HG02884 (cell line): ENCODE measurements around the gene FARSB.
A peak's percentile ranks its signal among the peaks of the same experiment; 100 is the strongest.
"Not testable (repeated sequence)": the region's sequence is repeated elsewhere in the genome, so short reads cannot be mapped to it uniquely, and the experiment has no call there.

Source experiments
- ATAC-seq: cut with Tn5 transposase; IDR thresholded peaks from one replicate; pipeline ENCODE4 v1.9.1; 2021; ENCODE audit warnings: mild to moderate bottlenecking, moderate library complexity; ENCODE audit not compliant: unreplicated experiment

FARSB gene

DNA sequence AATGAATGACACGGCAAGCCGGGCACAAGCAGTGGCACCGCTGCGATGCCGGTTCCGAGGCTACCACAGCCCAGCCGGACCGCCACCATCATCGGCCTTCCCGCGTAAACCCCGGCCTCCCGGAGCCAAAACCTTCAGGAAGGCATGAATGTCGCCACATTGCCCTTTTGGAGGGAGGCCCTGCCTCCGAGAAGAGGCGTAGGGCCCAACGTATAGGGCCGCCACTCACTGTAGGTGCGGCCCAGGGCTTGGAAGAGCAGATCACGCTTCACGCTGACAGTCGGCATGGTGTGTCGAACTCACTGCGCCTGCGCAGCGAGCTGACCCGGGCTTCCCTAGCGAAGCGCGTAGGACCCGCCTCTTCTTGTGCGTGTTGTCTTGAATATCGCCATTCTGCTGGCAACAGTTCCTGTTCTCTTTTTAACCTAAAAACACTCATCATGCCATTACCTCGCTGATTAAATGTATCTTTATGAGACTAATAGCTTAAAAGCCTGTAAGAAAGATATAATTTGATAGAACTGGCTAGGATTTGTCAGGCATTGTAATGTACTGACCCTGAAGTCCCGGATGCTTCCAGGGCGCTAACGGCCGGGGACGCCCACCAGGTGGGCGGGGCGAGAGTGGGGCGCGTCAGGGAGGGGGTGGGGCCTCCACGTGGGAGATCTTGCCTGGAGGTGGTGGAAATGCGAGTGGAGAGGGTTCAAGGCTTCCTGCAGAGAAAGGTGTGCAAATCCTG is at the start of gene FARSB:
TSS of gene FARSB (minus strand) at position 306 of the 739 bp plus-strand sequence. CDS start at position 287, 19 bp downstream.
- peak; percentile 81 for ATAC-seq

DNA sequence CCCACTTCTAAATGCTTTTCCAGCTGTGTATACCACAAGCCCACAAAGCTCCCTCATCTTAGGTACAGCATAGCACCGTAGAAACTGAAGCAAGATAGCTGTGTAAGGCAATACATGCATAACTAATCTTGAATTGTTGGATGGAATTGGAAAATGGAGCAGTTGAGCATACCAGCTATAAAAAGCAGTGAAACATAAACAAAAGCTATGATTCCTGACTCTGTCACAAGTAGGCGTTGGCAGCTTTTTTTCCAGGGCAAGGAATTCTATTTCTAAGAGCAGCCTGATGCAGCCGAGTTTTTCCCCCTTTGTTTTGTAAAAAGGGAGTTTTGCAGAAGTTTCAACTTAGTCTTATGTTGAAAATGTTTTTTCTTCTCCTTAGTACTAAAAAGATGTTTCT is 48.0 kb upstream of the FARSB start:
- ATAC-seq = no peak

DNA sequence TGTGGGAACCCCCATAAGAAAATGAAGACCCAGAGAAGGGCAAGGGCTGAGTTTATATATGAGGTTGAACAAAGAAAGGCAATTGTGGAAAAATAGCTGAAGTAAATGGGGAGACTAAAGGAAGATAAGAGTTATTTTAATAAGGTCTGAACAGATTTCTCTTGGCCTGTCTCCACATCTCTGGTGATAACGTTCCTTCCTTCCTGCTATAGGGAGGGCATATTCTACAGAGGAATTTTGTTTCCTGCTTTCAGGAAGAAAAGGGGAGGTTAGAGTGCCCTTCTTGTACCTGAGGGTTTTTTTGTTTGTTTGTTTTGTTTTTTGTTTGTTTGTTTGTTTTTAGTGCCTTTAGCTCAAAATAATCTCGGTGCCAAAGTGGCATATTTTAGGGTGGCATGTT is 47.2 kb upstream of the FARSB start:
- ATAC-seq = no peak

DNA sequence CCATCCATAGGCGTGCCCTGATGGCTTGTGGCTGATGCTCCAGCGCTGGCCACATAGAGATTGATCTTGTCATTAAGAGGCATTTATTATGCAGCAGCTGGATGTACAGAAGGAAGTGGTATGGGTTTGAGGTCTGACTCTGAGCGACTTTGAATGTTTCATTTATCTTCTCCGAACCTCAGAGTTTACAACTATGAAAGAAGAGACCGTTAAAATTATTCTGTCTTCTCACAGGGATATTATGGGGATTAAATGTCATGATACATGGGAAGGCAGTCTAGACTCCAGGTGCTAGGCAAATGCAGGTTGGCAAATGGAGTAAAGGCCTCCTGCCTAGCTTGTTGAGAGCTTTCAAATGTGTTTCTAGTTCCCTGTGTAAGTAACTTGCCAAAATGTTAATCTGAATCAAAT is 45.8 kb upstream of the FARSB start:
- ATAC-seq = no peak

DNA sequence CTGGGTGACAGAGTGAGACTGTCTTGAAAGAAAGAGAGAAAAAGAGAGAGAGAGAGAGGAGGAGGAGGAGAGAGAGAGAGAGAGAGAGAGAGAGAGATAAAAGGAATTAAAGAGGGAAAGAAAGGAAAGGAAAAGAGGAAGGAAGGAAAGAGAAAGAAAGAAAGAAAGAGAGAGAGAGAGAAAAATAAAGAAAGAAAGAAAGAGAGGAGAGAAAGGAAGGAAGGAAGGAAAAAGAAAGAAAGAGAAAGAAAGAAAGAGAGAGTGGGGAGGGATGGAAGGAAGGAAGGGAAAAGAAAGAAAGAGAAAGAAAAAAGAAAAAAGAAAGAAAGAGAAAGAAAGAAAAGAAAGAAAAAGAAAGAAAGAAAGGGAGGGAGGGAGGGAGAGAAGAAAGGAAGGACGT is 45.3 kb upstream of the FARSB start:
- no peak for ATAC-seq

DNA sequence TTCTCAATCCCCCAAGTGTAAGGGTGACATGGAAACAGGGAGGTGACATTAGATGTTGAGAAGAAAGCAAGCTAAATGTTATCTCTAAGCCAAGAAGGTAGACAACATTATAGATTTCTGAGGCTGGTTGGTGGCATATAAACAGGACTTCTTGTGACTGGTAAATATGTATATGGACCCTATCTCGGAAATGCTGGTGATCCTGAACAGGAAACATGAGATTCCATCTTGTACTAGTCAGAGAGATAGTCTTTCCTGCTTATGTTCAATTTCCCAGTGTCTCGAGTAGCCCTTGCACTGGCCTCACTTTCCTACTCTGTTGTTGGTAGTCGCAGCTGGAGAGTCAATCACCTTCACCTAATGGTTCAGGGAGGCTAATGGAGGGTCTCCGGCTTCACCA is 42.4 kb upstream of the FARSB start:
- ATAC-seq = no peak

DNA sequence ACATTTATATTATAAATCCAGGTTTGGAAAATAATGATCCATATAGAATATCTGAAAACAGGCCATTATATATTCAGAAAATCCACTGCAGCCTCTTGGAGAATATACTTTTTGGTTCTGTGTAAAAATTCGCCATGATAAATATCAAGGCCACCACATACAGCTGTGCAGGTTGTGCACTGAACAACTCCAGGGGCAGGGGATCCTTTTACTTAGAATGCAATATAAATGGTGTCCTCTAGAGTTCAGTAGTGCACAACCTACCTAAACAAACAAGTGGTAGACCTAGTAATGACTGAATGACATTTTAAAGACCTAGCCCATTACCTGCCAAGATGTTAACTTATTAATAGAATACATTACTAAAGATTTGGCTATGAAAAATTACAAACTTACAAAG is 37.9 kb upstream of the FARSB start:
- peak; percentile 65 for ATAC-seq

DNA sequence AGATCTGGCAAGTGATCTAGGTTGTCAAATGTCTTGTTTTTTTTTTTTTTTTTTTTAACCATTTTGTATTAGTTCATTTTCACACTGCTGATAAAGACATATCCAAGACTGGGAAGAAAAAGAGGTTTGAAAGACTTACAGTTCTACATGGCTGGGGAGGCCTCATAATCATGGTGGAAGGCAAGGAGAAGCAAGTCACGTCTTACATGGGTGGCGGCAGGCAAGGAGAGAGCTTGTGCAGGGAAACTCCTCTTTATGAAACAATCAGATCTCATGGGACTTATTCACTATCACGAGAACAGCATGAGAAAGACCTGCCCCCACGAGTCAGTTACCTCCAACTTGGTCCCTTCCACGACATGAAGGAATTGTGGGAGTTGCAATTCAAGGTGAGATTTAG is 37.5 kb upstream of the FARSB start:
- not testable (repeated sequence) for ATAC-seq

DNA sequence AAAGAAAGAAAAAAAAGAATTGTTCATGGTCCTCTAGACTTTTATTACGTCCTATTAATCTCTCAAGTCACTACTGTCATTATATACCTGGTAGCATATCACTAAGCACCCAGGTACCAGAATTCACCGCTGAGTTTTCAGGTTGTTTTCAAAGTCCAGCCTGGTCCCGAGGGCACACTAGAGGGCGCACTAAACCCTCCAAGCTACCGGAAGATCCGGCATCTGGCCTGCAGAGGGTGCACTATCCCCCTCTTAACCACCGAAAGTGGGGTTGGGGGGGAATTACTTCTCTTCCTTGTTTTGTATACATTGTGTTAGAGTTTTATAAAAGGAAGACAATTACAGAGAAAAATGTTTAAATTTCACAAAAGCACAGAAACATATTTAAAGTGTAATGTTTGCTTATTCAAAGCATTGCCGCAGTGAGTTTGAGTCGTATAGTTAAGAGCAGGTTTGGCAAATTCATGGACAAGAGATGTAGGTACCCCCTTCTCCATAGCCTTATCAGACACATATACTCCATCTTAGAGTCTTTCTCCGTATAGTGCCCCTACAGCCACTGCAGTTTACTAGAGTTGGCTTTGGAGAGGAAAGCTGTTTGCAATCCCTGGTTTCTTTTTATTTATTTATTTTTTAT is 34.8 kb upstream of the FARSB start:
- peak; percentile 91 for ATAC-seq

DNA sequence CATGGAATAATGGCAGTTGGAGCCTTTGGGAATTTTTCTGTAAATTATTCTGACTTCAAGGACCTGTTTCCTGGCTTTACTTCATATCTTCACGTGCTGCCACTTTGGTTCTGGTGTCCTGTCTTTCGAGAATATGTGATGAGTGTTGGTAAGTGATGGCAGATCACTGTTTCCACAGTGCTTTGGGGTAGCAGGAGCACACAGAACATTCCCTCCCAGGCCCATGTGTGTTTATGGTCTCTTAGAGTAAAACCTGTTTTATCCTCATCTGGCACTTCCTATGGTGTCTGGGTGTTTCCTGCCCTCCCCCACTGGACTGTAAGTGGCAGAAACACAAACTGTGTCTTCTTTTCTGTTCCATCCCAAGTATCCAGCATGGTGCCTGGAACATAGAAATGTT is 33.4 kb upstream of the FARSB start:
- no peak for ATAC-seq

DNA sequence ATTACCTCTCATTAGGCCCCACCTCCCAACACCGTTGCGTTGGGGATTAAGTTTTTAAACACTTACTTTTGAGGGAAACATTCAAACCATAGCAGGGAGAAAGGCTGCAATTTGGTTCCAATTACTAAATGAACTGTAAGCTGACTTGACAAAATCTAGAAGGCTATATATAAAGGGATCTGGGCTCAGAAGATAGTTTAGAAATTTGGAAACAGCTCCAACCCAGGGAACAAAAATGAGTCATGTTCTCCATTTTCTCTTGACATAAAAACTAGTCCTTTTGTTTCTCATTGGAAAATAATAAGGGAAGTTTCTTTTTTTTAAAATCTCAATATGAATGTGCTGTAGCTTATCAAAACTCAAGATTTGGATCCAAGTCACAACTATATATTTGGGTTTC is 33.0 kb upstream of the FARSB start:
- no peak for ATAC-seq

DNA sequence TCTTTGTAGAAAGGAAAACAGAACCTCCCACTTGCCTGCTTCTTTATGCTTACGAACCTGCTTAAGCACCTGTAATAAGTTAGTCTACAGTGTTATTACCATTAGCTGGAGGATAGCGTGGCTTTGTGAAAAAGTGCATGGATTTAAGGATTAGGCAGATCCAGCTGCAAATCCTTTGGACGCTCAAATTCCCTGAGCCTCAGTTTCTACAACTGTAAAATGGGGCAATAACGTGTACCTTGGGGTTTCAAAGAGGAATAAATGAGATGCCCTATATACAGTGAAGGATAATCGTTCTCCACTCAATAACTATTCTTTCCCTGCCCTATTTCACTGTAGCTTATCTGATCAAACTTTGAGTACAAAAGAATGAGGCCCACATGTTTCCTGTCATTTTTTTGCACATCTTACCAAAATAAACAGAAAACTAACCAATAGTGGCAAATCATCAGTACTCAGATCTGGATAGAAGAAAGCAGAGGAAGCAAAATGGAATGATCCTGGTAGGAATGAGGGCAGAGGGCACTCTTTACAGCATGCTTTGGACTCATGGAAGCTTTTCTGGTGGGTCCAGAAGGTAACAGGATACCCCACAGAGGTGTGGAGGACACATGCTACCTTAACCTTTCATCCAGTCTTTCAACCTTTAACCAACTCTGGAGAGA is 30.3 kb upstream of the FARSB start:
- no peak for ATAC-seq

DNA sequence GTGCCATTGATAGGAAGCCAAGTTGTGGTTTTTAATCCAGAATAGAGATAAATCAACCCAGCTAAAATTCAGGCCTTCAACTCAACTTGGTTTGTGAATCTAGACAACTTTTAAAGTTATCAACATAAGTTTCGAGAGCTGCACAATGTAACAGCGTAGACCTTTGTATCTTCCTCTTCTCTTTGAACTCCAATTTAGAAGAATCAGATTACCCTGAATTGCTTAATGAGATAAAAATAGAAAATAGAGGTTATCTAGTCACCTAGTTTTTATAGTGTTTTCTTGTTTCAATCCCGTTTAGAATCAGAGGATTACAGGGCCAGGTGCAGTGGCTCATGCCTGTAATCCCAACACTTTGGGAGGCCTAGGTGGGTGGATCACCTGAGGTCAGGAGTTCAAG is 27.9 kb upstream of the FARSB start:
- ATAC-seq = no peak

DNA sequence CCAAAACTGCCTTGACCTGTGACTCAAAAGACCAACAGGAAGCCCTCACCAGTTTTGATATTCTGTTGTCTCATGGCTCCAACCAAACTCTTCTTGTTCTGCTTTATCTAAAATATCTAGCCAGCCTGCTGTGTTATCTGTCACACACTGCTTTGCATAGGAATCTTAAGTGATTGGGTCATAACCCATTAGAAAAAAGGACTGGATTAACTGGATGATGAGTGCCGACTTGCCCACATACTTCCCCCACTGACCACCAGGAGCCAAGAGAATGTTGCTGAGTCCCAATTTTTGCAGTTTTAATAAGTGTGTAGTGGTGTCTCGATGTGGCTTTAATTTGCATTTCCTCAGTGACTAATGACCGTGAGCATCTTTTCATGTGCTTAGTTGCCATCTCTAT is 22.1 kb upstream of the FARSB start:
- ATAC-seq = no peak

DNA sequence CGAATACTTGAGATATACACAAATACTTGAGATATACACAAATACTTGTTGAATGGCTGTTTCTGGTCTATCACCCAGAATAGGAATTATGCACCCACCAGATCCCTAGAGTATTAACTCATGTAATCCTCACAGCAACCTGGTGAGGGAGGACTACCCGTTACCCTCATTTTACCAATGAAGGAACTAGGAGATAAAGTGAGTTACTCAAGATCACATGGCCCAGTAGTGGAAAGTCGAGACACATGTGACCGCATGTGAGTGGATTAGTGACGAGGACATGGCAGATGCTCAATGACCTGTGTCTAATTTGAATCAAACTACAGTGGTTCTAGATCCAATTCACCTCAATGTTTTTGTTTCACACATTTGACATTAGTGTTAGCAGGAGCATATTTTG is 18.0 kb upstream of the FARSB start:
- ATAC-seq = no peak

DNA sequence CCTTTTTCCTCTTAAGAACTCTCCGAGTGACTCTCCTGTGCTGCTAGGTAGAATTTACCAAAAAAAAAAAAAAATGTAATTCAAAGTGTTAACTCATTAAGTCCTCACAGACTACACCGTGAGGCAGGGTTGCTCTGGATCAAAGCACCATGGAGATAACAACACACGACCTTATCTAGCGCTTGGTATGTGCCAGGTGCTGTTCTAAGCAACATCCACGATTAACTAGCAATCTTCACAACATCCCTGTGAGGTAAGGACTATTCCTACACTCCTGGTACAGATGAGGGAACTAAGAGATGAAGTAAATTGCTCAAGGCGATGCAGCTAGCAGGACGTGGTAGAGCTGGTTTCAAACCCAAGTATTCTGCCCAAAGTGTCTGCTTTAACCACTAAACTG is 17.4 kb upstream of the FARSB start:
- ATAC-seq = no peak

DNA sequence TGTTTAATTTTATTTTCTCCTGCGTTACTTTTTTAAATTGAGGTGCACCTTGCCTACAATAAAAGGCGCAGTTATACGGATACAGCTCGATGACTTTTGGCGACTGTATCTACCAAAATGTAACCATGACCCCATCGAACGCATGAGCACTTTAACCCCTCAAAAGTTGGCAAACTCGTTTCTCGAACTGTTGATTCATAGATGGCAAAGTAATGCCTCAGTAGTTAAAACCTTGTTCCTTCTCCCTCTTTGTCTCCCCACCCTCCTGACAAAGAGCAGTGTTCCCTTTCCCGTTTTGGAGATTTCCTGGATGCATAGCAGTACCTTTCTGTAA is 16.1 kb upstream of the FARSB start:
- no peak for ATAC-seq

DNA sequence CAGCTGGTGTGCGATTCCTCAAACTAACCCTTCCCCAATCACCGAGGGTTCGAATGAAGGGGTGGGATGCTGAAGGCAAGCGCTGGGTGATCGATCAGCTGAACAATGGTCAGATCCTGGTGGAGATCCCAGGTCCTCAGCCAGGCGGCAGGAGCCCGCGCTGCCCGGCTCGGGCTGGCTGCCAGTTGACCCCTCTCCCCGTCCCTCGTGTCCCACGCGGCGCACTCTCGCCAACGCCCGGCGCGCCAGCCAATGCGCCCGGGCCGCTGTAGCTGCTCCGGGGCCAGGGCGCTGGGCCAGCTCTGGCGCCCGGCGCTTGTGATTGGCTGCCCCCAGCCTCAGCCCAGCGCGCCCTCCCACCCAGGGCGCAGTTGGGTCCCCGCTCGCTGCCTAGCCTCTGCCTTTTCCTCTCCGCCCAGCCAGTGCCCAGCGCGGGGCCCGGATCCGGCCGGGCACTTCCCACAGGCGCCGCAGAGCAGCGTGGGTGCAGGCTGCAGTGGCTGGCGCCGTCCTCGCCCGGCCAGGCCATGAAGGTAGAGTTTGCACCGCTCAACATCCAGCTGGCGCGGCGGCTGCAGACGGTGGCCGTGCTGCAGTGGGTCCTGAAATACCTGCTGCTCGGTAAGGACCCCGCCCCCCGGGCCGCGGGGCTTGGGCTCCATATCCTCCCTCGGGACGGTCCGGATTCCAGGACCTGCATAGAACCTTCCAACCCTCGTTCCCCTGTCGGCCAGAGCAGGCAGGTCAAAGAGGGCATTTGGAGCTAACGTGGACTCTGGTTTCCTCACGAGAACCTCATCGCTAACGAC is 15.6 kb upstream of the FARSB start, which contains the start of gene MOGAT1:
TSS of gene MOGAT1 (plus strand) at position 400 of the 809 bp plus-strand sequence. CDS start at position 528, 128 bp downstream.
- peak; percentile 49 for ATAC-seq

DNA sequence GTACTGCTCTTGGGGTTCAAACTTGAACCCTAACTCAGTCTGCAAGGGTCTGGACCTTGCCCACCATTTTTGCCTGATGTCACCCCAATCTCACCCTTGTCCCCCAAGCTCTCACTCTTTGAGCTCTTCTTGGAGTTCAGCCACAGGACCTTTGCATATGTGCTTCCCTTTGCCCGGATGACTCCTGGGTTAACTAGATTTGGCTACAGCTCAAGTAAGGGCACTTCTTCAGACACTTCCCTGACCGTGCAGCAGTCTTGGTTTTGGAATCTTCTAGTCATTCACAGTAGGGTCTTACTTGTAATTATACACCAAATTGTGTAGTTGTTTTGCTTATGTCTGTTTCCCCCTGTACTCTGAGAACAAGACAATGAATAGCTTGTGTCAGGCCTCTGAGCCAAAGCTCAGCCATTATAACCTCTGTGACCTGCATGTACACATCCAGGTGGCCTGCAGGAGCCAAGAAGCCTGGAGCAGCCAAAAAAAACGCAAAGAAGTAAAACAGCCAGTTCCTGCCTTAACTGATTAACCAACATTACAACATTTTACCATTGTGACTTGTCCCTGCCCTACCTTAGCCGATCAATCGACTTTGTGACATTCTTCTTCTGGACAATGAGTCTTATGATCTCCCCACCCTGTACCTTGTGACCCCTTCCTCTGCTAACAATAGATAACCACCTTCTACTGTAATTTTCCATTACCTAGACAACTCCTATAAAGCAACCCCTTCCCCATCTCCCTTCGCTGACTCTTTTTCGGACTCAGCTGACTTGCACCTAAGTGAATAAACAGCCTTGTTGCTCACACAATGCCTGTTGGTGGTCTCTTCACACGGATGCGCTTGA is 14.5 kb upstream of the FARSB start:
- no peak for ATAC-seq

DNA sequence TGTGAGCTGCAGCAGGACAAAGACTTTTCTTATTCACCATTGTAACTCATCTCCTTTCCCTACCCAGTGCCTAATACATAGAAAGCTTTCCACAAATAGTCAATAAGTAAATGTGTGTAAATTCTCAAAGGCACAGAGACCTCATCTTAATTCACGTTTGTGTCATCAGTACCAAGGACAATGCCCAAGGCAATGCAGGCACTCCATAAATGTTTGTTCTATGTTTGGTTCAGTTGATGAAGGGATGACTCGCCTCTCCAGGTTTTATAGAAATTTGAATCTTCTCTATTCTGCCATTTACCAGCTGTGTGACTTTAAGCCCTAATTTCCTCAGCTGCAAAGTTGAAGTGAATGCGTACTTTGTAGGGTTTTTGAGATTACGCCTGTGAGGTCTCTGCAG is 13.5 kb upstream of the FARSB start:
- no peak for ATAC-seq
